ENCODE data around the gene SLIT3. TPM values are rescaled to one million over a fixed set of nuclear protein-coding genes. Genes with fewer than 3 reads are reported as not detected.

The SLIT3 gene
- total and polyA plus RNA-seq, 10 of the 15 experiments (the other 5 are each of a cell fraction or from before 2014, with no cell fraction given), result 0.05 TPM; not detected in 9

GRCh38 chr5:169336242-169336641, 35.3 kb upstream of the SLIT3 start (continued):
- no peak for TF ChIP-seq SUPT20H (IDR thresholded peaks at IDR 0.05; ENCODE audit: borderline replicate concordance, control insufficient read depth, low read depth, low read length)
- no peak for TF ChIP-seq RAD51 (IDR thresholded peaks at IDR 0.05)

GRCh38 chr5:169335806-169336205, 34.9 kb upstream of the SLIT3 start:
- no peaks in the 10 kb centered on the region for H4K20me1 ChIP-seq (ENCODE audit: control insufficient read depth, insufficient read depth)
- no peaks in the 10 kb centered on the region for H3K79me2 ChIP-seq (ENCODE audit: control insufficient read depth, insufficient read depth, low read length)
- no peak for DNase-seq (ENCODE audit: low read depth, low spot score)
- ChIA-PET RAD21 (ENCODE audit: unreplicated experiment) (no interaction called here), SMC1A (ENCODE audit: uncharacterized antibody, unreplicated experiment) (no interaction called here), CTCF (no interaction called here), POLR2A (no interaction called here)
- H3K27me3 ChIP-seq (replicated peaks in 1 of 2; ENCODE audit: control insufficient read depth in 2 of 2, insufficient read depth in 2 of 2, low read length in 1 of 2), result no peaks in the 10 kb centered on the region
- H3K4me2 ChIP-seq (ENCODE audit: control insufficient read depth, insufficient read depth), result no peak overlapping the region
- no peaks in the 10 kb centered on the region for H3K4me1 ChIP-seq (ENCODE audit: control insufficient read depth, insufficient read depth, low read length)
- TF ChIP-seq CEBPZ (IDR thresholded peaks at IDR 0.05; ENCODE audit: low read depth, low read length), result no peak
- TF ChIP-seq JUNB (IDR thresholded peaks at IDR 0.05), result no peak
- TF ChIP-seq BCL11A (IDR thresholded peaks at IDR 0.05; ENCODE audit: low read depth, low read length), result no peak
- TF ChIP-seq ATF7 (IDR thresholded peaks at IDR 0.05; ENCODE audit: low read depth), result no peak
- no peak for TF ChIP-seq HDAC2 (IDR thresholded peaks at IDR 0.05)
- no peak for TF ChIP-seq GATAD2B (conservative IDR thresholded peaks at IDR 0.05; ENCODE audit: low read depth)
- no peak for TF ChIP-seq ZSCAN29 (IDR thresholded peaks at IDR 0.05)
- TF ChIP-seq MXI1 (IDR thresholded peaks at IDR 0.05; ENCODE audit: low read depth, low read length), result no peak
- no peak for TF ChIP-seq EZH2 (IDR thresholded peaks at IDR 0.05; ENCODE audit: borderline replicate concordance, control insufficient read depth, low read depth, low read length)
- no peak for TF ChIP-seq POLR2A (IDR thresholded peaks at IDR 0.05; ENCODE audit: low read depth, low read length)
- TF ChIP-seq NFXL1 (IDR thresholded peaks at IDR 0.05; ENCODE audit: borderline replicate concordance), result no peak
- no peak for TF ChIP-seq IKZF2 (IDR thresholded peaks at IDR 0.05)
- TF ChIP-seq MYC (IDR thresholded peaks at IDR 0.05; ENCODE audit: insufficient read depth, insufficient read length, insufficient replicate concordance, low read length, severe bottlenecking), result no peak
- no peak for TF ChIP-seq IRF4 (IDR thresholded peaks at IDR 0.05; ENCODE audit: low read depth, low read length)
- TF ChIP-seq SRF (IDR thresholded peaks at IDR 0.05; ENCODE audit: low read depth in 2 of 2, low read length in 2 of 2), result no peak
- TF ChIP-seq IKZF1 (conservative IDR thresholded peaks at IDR 0.05), result no peak
- no peak for TF ChIP-seq ZNF207 (IDR thresholded peaks at IDR 0.05; ENCODE audit: borderline replicate concordance)
- no peak for TF ChIP-seq NR2C2 (IDR thresholded peaks at IDR 0.05; ENCODE audit: borderline replicate concordance, control insufficient read depth, insufficient read length, low read depth)
- no peaks in the 10 kb centered on the region for H3K36me3 ChIP-seq (ENCODE audit: control insufficient read depth in 2 of 2, insufficient read depth in 2 of 2, low read length in 1 of 2)
- FAIRE-seq, result no peak
- H3K9me3 ChIP-seq (replicated peaks; ENCODE audit: control insufficient read depth, insufficient read depth, low read length), result no peaks in the 10 kb centered on the region
- intact Hi-C loops (cut with micrococcal nuclease; ENCODE audit: unreplicated experiment), result no loop called here
- H3K4me3 ChIP-seq, result no peak overlapping the region
- H3K27ac ChIP-seq (ENCODE audit: control insufficient read depth, insufficient read depth), result no peak overlapping the region
- WGBS (ENCODE audit: insufficient coverage, insufficient replicate concordance, low lambda C conversion rate, missing lambda C conversion rate), result 2% methylated on average over 2 of the region's 2 CpGs
- no peak overlapping the region for H3K9ac ChIP-seq (ENCODE audit: control insufficient read depth, insufficient read depth, low read length)
- BruUV-seq (replicated peaks), result no TSS peak
- in situ Hi-C loops (cut with MboI), result no loop called here
- no peak overlapping the region for H2AFZ ChIP-seq (ENCODE audit: control insufficient read depth, low read depth, low read length)
- ATAC-seq, result no peak
